Activated CD8-positive, alpha-beta memory T cell treated with anti-CD3 and anti-CD28 coated beads for 36 hours (primary cell): ENCODE results near the gene SUGT1. TPM values are rescaled to one million over a fixed set of nuclear protein-coding genes. Genes with fewer than 3 reads are reported as not detected.
"Not testable (repeated sequence)": the region's sequence is repeated elsewhere in the genome, so short reads cannot be mapped to it uniquely, and the experiment has no call there.

Experiments used
- CTCF ChIA-PET: fragments of 350-600 bp; sonication (Branson Sonifier 250); formaldehyde crosslinking; loops from one replicate; lab custom pipeline; 2021; ENCODE audit warnings: antibody characterized with exemption; lab: Charles Lee
- POLR2A ChIA-PET: fragments of 350-600 bp; sonication (Branson Sonifier 250); formaldehyde crosslinking; loops from one replicate; lab custom pipeline; 2021; ENCODE audit warnings: antibody characterized with exemption; lab: Charles Lee
- total RNA-seq, 2 experiments: library from RNA; stranded (reverse); gene quantifications; one replicate each; pipeline ENCODE4 v1.2.3, GENCODE V29; 2021

The SUGT1 gene
- total RNA-seq, 2 experiments from 2014 or later = 63.6 to 65.6 TPM

GRCh38 chr13:52721356-52721755 lies 68.7 kb downstream of the SUGT1 start:
- CTCF ChIA-PET = not testable (repeated sequence)

GRCh38 chr13:52723181-52723580 lies 70.5 kb downstream of the SUGT1 start:
- ChIA-PET CTCF (no interaction called here), POLR2A (no interaction called here)

More at GRCh38 chr13:52721356-52721755, 68.7 kb downstream of the SUGT1 start:
- POLR2A ChIA-PET = not testable (repeated sequence)

GRCh38 chr13:52725302-52725701 lies 72.7 kb downstream of the SUGT1 start:
- ChIA-PET CTCF (no interaction called here), POLR2A (no interaction called here)

GRCh38 chr13:52726258-52726657 lies 73.6 kb downstream of the SUGT1 start:
- CTCF ChIA-PET = no interaction called here

GRCh38 chr13:52734075-52734623 lies 81.5 kb downstream of the SUGT1 start:
- ChIA-PET CTCF (no interaction called here), POLR2A (no interaction called here)

More at GRCh38 chr13:52726258-52726657, 73.6 kb downstream of the SUGT1 start:
- POLR2A ChIA-PET = no interaction called here

GRCh38 chr13:52736891-52737290 lies 84.3 kb downstream of the SUGT1 start:
- ChIA-PET CTCF (no interaction called here), POLR2A (no interaction called here)

GRCh38 chr13:52737451-52737850 lies 84.8 kb downstream of the SUGT1 start:
- ChIA-PET POLR2A (no interaction called here), CTCF (no interaction called here)

- CTCF ChIA-PET = no interaction called here
- POLR2A ChIA-PET = no interaction called here
Measured at GRCh38 chr13:52737965-52738364, 85.3 kb downstream of the SUGT1 start.

- CTCF ChIA-PET = no interaction called here
Measured at GRCh38 chr13:52738719-52739467, 86.3 kb downstream of the SUGT1 start.

GRCh38 chr13:52739468-52740071 lies 86.9 kb downstream of the SUGT1 start, which contains the start of gene CNMD:
Gene CNMD (minus strand): TSS chr13:52739820. CDS start chr13:52739701, 119 bp downstream.
- ChIA-PET CTCF (no interaction called here), POLR2A (no interaction called here)

More at GRCh38 chr13:52738719-52739467, 86.3 kb downstream of the SUGT1 start:
- POLR2A ChIA-PET = no interaction called here

GRCh38 chr13:52743569-52743968 lies 90.9 kb downstream of the SUGT1 start:
- ChIA-PET CTCF (no interaction called here), POLR2A (no interaction called here)

GRCh38 chr13:52743988-52744387 lies 91.4 kb downstream of the SUGT1 start:
- POLR2A ChIA-PET = no interaction called here
- CTCF ChIA-PET = no interaction called here

GRCh38 chr13:52744842-52745375 lies 92.3 kb downstream of the SUGT1 start:
- POLR2A ChIA-PET = no interaction called here
- CTCF ChIA-PET = no interaction called here

- ChIA-PET CTCF (no interaction called here), POLR2A (no interaction called here)
Measured at GRCh38 chr13:52746141-52746540, 93.5 kb downstream of the SUGT1 start.

- CTCF ChIA-PET = no interaction called here
- POLR2A ChIA-PET = no interaction called here
Measured at GRCh38 chr13:52749419-52749818, 96.8 kb downstream of the SUGT1 start.

Other genes with a start within 250 kb of the SUGT1 start
- gene THSD1, start 246.7 kb upstream of the SUGT1 start, total RNA-seq = under 1 TPM; 0.21 to 0.34 TPM
- 10 to 100 TPM; 33.5 to 36.5 TPM for gene VPS36, start 202.2 kb upstream of the SUGT1 start, total RNA-seq
- 10 to 100 TPM; 37.4 to 42.9 TPM for gene CKAP2, start 197.4 kb upstream of the SUGT1 start, total RNA-seq
- gene HNRNPA1L2, start 10.4 kb upstream of the SUGT1 start, total RNA-seq = 1 to 10 TPM; 8.2 to 9.8 TPM
- not detected for gene CNMD, start 87.0 kb downstream of the SUGT1 start, total RNA-seq
- gene PCDH8, start 195.8 kb downstream of the SUGT1 start, total RNA-seq = not detected